ENCODE data around the gene CABLES2.

DNA sequence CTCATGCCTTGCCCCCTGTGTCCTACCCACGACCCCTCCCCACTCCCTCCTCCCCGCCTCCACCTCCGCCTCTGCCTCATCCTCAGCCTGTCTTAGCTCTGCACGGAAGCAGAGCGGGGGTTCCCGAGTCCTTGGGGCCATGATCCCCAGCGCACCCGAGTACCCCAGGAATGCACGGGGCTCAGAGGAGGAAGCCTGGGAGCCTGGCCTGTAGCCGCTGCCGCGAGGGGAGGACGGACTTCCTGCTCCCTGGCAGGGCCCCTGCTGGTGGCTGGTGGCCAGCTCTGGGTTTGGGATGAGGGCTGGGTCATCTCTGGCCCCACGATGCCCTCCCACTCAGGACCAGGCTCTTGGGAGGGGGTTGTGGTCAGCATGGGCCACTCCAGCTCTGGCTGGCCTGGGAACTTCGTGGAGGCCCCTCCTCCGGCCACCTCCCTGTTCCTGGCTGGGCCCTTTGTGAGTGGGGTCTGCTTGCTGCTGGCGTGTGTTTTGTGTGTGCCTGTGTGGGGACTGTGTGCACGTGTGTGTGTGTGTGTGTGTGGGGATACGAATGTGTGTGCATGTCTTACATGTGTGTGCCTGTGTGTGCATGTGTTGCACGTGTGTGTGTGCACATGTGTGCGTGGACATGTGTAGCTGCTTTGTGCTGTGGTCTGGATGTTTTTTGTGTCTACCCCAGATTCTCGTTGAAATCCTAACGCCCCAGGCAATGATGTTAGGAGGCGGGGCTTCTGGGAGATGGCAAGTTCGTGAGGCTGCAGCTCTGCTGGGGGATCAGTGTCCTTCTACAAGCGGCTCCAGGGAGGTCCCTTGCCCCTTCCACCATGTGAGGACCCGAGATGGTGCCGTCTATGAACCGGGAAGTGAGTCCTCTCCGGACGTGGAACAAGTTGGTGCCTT is 21.6 kb upstream of the CABLES2 start:
- TF ChIP-seq POLR2A (IDR thresholded peaks at IDR 0.05; ENCODE audit: low read length) (no peak), GATA1 (IDR thresholded peaks at IDR 0.05; ENCODE audit: low read depth, low read length) (no peak)

Measured in erythroblast (primary cell).